Muscle layer of colon (tissue), 2 donors: ENCODE measurements around the gene PASK.
A peak's percentile ranks its signal among the peaks of the same experiment; 100 is the strongest.
"Not testable (repeated sequence)": the region's sequence is repeated elsewhere in the genome, so short reads cannot be mapped to it uniquely, and the experiment has no call there.

Experiments used
- H3K27ac ChIP-seq: one replicate; pipeline ENCODE4 v1.7.0; 2013; ENCODE audit warnings: low read depth, mild to moderate bottlenecking, low read length, moderate library complexity
- H3K27me3 ChIP-seq, 2 donors: one replicate each; pipeline ENCODE4 v1.7.0; 2013; ENCODE audit warnings: low read length in 2 of 2, mild to moderate bottlenecking in 2 of 2; ENCODE audit not compliant: insufficient read depth in 2 of 2, control insufficient read depth in 1 of 2
- H3K36me3 ChIP-seq: one replicate; pipeline ENCODE4 v1.7.0; 2013; ENCODE audit warnings: mild to moderate bottlenecking, low read length; ENCODE audit not compliant: insufficient read depth
- H3K4me1 ChIP-seq: one replicate; pipeline ENCODE4 v1.7.0; 2013; ENCODE audit warnings: mild to moderate bottlenecking, low read length; ENCODE audit not compliant: insufficient read depth
- H3K4me3 ChIP-seq, 2 donors: one replicate each; pipeline ENCODE4 v1.7.0; 2013; ENCODE audit warnings: low read length in 2 of 2, low read depth in 1 of 2, mild to moderate bottlenecking in 1 of 2, moderate library complexity in 1 of 2
- H3K9ac ChIP-seq: one replicate; pipeline ENCODE4 v1.7.0; 2013; ENCODE audit warnings: low read length
- H3K9me3 ChIP-seq: one replicate; pipeline ENCODE4 v1.7.0; 2013; ENCODE audit warnings: mild to moderate bottlenecking, low read length
- donor health status: abdominal sarcoma.
- donor health status: Adenocarcinoma of cecum.

Gene PASK

DNA sequence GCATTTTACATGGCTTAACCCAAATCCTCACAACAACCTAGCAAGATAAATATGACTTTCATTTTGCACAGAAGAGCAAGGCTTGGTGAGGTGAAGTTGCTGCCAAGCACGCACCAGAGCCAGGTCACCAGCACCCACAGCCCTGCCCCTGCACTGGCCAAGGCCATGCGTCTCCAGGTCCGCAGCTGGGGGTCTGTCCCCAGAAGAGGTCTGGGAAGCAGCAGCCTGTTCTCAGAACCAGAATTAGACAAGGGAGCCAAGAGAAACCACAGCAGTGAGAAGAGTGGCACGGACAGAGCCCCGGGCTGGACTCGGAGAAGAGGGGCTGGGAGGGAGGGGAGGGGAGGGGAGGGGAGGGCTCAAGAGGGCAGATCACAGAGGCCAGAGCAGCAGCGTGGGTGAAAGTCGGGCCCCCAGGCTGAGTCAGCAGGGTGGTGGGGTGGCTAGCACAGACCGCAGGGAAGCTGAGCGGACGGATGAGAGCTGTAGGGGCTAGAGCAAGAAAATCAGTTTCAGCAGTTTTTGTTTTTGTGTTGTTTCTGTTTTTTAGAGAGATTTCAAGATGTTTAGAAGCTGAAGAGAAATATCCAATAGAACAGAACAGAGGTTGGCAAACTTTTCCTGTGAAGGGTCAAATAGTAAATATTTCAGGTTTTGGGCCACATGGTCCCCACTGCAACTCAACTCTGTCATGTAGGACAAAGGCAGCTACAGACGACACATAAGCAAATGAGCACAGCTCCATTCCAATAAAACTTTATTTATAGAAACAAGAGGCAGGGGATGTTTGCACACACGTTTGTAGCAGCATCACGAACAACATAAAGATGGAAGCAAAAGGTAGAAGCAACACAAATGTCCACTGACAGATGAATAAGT lies 39.8 kb downstream of the PASK start:
- Histone ChIP-seq H3K4me1 (no peaks in the 10 kb centered on the region), H3K36me3 (no peaks in the 10 kb centered on the region), H3K9ac (no peak overlapping the region), H3K27ac (no peak overlapping the region), H3K9me3 (no peaks in the 10 kb centered on the region), H3K4me3 (no peak overlapping the region), H3K27me3 (no peaks in the 10 kb centered on the region)

DNA sequence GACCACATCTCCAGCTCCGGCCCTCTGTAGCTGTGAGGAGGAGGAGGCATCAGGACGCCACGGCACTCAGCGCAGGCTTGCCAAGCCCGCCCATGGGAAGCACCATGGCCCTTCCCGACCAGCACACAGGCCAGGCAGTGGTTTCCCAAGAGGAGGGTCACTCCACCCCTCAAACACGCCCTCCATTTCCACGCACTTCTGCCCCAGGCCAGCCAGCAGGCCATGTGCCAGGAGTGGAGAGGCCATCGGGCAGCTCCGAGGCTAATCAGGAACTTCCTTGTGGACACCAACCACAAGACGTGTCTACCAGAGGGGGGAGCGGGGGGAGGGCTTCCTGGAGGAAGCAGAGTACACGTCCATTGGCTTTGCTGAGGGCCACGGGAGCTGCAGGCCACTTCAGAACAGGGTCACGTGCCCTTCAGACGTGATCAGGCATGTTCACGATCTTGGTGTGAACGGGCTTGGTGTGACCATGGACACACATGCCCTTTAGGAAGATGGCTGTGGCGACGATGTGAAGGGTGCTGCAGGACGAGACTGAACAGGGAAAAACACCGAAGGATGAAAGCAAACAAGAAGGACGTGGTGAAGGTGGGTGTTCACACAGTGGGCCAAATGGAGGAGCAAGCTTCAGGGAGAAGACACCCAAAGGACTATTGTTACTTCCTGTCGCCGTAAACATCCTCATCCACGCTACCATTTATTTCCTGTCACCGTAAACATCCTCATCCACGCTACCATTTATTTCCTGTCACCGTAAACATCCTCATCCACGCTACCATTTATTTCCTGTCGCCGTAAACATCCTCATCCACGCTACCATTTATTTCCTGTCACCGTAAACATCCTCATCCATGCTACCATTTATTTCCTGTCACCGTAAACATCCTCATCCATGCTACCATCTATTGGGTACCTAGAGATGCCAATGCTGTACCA lies 40.7 kb downstream of the PASK start:
- Histone ChIP-seq H3K36me3 (no peaks in the 10 kb centered on the region), H3K4me3 (no peak overlapping the region), H3K9ac (no peak overlapping the region), H3K9me3 (no peaks in the 10 kb centered on the region), H3K27me3 (no peaks in the 10 kb centered on the region), H3K4me1 (no peaks in the 10 kb centered on the region), H3K27ac (no peak overlapping the region)

DNA sequence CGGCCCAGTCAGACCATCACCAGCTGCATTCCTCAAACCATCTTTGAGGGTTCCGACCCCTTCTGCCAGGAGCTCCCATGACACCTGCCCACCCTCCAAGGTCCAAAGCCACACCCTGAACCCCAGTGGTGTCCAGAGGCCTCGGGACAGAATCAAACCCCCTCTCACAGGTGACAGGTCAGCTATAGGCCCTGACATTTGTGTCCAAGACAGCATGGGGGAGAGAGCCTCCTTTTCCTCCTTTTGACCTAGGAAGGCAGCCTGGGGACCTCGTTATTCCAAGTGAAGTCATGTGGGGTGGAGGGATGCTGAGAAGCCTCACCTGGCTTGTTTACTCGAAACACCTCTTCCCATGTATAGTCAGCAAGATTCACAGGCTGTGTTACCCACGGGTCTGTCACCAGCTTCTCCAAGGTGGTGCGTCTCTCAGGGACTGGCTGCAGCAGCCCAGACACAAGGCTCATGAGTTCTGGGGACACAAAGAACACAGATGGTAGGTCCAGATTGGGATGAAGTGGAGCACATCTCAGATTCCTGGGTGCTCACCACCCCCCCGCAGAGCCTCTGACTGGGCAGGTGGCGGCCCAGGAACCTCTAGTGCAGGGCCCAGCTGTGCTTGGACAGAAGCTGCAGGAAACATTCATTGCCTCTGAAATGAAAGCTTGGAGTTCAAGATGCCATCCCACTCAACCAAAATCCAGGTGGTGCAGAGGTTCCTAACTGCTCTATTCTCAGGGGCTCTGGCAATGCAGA lies 42.1 kb downstream of the PASK start:
- H3K4me1 ChIP-seq = peaks cover 8% of the 10 kb centered on the region
- H3K27ac ChIP-seq = no peak overlapping the region
- H3K36me3 ChIP-seq = no peaks in the 10 kb centered on the region
- no peak overlapping the region for H3K4me3 ChIP-seq
- no peaks in the 10 kb centered on the region for H3K27me3 ChIP-seq
- no peak overlapping the region for H3K9ac ChIP-seq
- no peaks in the 10 kb centered on the region for H3K9me3 ChIP-seq

DNA sequence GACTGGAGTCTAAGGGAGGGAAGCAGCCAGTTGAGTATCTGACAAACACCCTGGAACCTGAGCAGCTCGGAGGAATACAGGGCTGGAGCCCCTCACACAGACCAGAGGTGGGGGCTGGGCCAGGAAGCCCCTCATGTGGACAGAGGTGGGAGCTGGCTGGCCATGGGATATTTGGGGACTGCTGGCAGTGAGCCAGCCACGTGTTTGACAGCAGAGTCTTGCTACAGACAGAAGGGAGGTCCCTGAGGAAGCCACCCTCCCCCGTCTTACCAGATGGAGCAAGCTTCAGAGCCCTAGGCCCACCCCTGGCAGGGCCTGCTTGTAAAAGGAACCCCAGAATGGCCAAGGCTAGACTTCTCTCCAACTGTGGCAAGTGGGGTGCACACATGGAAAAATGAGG lies 43.6 kb downstream of the PASK start:
- Histone ChIP-seq H3K9ac (no peak overlapping the region), H3K4me3 (no peak overlapping the region), H3K4me1 (peaks cover 17% of the 10 kb centered on the region), H3K27ac (no peak overlapping the region), H3K9me3 (no peaks in the 10 kb centered on the region), H3K36me3 (no peaks in the 10 kb centered on the region), H3K27me3 (no peaks in the 10 kb centered on the region)

DNA sequence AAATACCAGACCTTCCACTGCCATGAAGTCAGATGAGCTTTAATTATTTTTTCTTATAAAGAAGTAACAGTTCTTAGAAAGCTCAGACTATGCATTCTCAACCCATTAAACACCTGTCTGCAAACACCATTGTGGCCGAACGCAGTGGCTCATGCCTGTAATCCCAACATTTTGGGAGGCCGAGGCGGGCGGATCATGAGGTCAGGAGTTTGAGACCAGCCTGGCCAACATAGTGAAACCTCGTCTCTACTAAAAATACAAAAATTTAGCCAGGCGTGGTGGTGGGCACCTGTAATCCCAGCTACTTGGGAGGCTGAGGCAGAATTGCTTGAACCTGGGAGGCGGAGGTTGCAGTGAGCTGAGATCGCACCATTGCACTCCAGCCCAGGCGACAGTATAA lies 44.7 kb downstream of the PASK start:
- not testable (repeated sequence) for H3K4me3 ChIP-seq, H3K27me3 ChIP-seq, H3K36me3 ChIP-seq, H3K27ac ChIP-seq, H3K9ac ChIP-seq, H3K9me3 ChIP-seq
- H3K4me1 ChIP-seq = peaks cover 20% of the 10 kb centered on the region

DNA sequence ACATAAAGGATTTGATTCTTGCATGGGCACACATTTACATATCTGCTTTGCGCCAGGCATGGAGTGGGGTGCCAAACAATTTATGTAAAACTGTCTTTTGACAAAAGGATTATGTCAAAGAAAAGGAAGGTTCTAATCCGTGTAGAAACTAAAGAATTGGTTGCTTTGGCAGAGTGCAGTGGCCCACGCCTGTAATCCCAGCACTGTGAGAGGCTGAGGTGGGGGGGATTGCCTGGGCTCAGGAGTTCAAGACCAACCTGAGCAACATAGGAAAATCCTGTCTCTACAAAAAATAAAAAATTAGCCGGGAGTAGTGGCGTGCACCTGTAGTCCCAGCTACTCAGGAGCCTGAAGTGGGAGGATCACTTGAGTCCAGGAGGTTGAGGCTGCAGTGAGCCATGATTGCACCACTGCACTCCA lies 46.1 kb downstream of the PASK start:
- H3K27me3 ChIP-seq = no peaks in the 10 kb centered on the region
- H3K4me1 ChIP-seq = peaks cover 20% of the 10 kb centered on the region
- H3K27ac ChIP-seq = no peak overlapping the region
- no peaks in the 10 kb centered on the region for H3K36me3 ChIP-seq
- H3K4me3 ChIP-seq = peak overlapping the region; percentile 53 to 91
- H3K9ac ChIP-seq = peak overlapping the region; percentile 17
- no peaks in the 10 kb centered on the region for H3K9me3 ChIP-seq

DNA sequence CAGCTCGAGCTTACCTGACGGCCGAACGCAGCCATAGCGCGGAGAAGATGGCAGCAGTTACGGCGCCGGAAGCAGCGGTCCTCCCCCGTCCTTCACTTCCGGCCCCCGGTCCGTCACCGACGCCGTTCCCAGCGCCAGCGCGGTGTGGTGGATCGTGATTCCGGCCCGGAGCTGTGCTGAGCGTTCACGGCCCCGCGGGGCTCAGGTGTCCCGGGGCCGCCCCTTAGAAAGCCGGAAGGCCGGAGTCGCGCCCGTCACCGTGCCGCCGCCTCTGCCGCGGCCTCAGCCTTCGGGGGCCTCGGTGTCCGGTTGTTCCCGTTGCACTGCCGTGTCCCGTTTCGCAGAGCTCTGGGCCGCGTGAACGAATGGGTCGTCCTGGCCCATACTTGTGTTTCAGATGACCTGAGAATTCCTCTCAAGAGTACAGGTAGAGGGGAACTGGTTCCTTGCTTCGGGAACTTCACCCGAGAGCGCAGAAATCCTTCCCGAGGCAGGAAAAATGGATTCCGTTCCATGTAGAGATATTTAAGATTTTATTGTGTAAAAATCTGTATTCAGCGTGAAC lies 47.0 kb downstream of the PASK start, which contains the start of gene MTERF4:
MTERF4 (minus strand) TSS at position 49 of the 565 bp plus-strand sequence; CDS start at position 35, 14 bp downstream.
- H3K27ac ChIP-seq = peak within 1 kb of the TSS; percentile 54
- H3K9me3 ChIP-seq = no peaks in the 10 kb centered on the region
- no peaks in the 10 kb centered on the region for H3K27me3 ChIP-seq
- H3K9ac ChIP-seq = peak within 1 kb of the TSS; percentile 63
- peaks cover 6% of the 10 kb centered on the region for H3K36me3 ChIP-seq
- H3K4me1 ChIP-seq = peaks cover 20% of the 10 kb centered on the region
- peak within 1 kb of the TSS; percentile 53 to 91 for H3K4me3 ChIP-seq

DNA sequence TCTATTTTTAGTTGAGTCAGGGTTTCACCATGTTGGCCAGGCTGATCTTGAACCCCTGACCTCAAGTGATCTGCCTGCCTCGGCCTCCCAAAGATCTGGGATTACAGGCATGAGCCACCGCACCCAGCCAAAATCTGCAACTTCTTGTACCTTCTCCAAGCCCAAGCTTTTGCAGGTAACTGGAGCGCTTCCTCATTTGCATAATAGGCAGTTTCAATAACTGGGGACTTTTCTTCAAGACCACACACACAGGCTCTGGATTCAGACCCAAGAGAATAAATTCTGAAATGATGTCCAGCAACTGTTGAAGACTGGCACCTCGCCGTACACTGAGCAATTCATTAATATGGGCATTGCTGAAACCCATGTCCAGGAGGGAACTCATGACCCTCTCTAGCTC lies 50.0 kb downstream of the PASK start:
- Histone ChIP-seq H3K27me3 (no peaks in the 10 kb centered on the region), H3K9ac (no peak overlapping the region), H3K27ac (no peak overlapping the region), H3K36me3 (peaks cover 33% of the 10 kb centered on the region), H3K4me1 (peaks cover 20% of the 10 kb centered on the region), H3K4me3 (no peak overlapping the region), H3K9me3 (no peaks in the 10 kb centered on the region)

DNA sequence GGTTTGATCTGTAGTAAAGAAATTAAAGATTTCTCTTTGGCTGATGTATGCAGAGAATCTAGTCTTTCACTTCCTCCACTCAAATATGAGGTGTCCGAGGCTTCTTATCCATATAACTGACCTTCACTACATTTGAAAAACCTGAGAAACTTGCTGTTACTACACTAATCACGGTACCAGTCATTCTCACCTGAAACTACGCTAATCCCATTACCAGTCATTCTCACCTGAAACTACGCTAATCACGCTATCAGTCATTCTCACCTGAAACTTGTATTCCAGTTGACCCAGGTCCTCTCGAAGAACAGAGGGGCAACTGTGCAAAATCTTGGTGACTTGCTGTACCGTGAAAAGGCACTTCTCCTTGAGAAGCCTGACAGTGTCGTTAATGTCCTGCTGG lies 52.3 kb downstream of the PASK start:
- peaks cover 13% of the 10 kb centered on the region for H3K4me1 ChIP-seq
- H3K4me3 ChIP-seq = no peak overlapping the region
- H3K36me3 ChIP-seq = peaks cover 46% of the 10 kb centered on the region
- no peaks in the 10 kb centered on the region for H3K9me3 ChIP-seq
- H3K9ac ChIP-seq = no peak overlapping the region
- H3K27me3 ChIP-seq = no peaks in the 10 kb centered on the region
- no peak overlapping the region for H3K27ac ChIP-seq

DNA sequence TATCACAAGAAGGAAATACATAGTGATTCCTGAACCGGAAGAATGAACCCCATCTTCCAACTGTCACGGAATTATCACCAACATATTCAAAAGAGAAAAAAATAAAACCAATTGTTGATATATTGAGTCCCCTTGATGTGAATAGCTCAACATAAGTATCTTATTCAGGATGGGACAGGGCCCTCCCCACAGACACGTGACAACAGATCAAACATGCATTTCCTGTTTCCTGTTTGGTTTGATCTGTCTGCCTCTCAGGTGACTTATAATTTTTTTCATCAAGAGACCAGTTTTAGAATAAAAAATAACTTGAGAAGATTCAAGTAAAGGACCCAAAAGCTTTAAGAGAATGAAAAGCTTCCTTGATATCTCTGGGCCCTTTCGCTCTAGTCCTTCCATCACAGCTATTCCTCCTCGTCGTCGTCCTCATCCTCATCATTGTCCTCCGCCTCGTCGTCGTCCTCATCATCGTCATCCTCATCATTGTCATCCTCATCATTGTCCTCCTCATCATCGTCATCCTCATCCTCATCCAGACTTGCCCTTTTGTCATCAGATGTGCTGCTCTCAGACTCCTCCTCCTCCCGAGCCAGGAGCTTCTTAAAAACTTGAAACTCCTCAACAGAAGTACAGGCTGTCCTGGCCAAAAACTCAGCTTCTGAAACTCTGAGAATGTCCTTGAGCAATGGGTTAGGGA lies 53.5 kb downstream of the PASK start:
- H3K4me3 ChIP-seq = no peak overlapping the region
- no peaks in the 10 kb centered on the region for H3K27me3 ChIP-seq
- no peak overlapping the region for H3K27ac ChIP-seq
- H3K9ac ChIP-seq = no peak overlapping the region
- H3K36me3 ChIP-seq = peaks cover 53% of the 10 kb centered on the region
- H3K9me3 ChIP-seq = no peaks in the 10 kb centered on the region
- peaks cover 4% of the 10 kb centered on the region for H3K4me1 ChIP-seq
